Left lung (tissue), 10 donors: ENCODE data around the gene FER. TPM values are rescaled to one million over a fixed set of nuclear protein-coding genes. Genes with fewer than 3 reads are reported as not detected.

Source experiments
- ATAC-seq: fragments of 200-7000 bp; cut with Tn5 transposase; one replicate; pipeline ENCODE4 v1.9.1; 2020; ENCODE audit warnings: moderate library complexity
- DNase-seq, 4 donors: peaks; one replicate each; pipeline ENCODE4 v3.0.0-alpha.2; 2013 to 2020
- H3K27ac ChIP-seq, 2 donors: fragments of 200-600 bp; sonication (generic) in 1 of 2; one replicate each; pipeline versions ENCODE4 v1.5.0 to v1.8.0; 2020 to 2021
- H3K27me3 ChIP-seq, 2 donors: fragments of 200-600 bp; sonication (generic) in 1 of 2; one replicate each; pipeline versions ENCODE4 v1.5.0 to v1.8.0; 2020 to 2021
- H3K36me3 ChIP-seq, 2 donors: fragments of 200-600 bp; sonication (generic) in 1 of 2; one replicate each; pipeline versions ENCODE4 v1.5.0 to v1.8.0; 2020 to 2021
- H3K4me1 ChIP-seq, 2 donors: fragments of 200-600 bp; one replicate each; pipeline ENCODE4 v1.8.0; 2021
- H3K4me3 ChIP-seq, 2 donors: fragments of 200-600 bp; sonication (generic) in 1 of 2; one replicate each; pipeline versions ENCODE4 v1.5.0 to v1.8.0; 2020 to 2021; ENCODE audit warnings: mild to moderate bottlenecking in 1 of 2
- H3K9me3 ChIP-seq, 2 donors: fragments of 200-600 bp; sonication (generic) in 1 of 2; one replicate each; pipeline versions ENCODE4 v1.5.0 to v1.8.0; 2020 to 2021
- CTCF ChIP-seq, 2 donors: fragments of 200-600 bp; sonication (generic) in 1 of 2; IDR thresholded peaks; one replicate each; pipeline versions ENCODE4 v1.5.0 to v1.8.0; 2021; ENCODE audit warnings: antibody characterized with exemption in 2 of 2
- intact Hi-C, 2 donors: fragments of 100-400 bp; cut with DNase I; formaldehyde crosslinking; loops; one replicate each; pipeline versions ENCODE4 v1.11.2 to v1.14.2; 2022
- polyA plus RNA-seq, 6 donors: library from polyadenylated mRNA; unstranded; fragments of 120-200 nt; gene quantifications; one replicate each; pipeline ENCODE4 v1.2.1, GENCODE V29; 2013; ENCODE audit not compliant: insufficient read length in 6 of 6
- total RNA-seq, 2 donors: library from RNA; stranded (reverse); fragmentation: NEBNext Ultra II Directional; extraction: Animal tissue kit (Norgen Biotek cat#: 25700); gene quantifications; one replicate each; pipeline ENCODE4 v1.2.1, GENCODE V29; 2021
- donor health status: DM: no; HTN: yes; CAD: no.
- donor health status: DM: no; HTN: no; CAD: no.

Gene FER
- total and polyA plus RNA-seq, 8 donors = 16.6 to 27.0 (median 19.4) TPM

- peak; percentile 31 for ATAC-seq
- Histone ChIP-seq H3K27ac (no peak overlapping the region), H3K27me3 (no peaks in the 10 kb centered on the region), H3K4me3 (no peak overlapping the region), H3K9me3 (no peaks in the 10 kb centered on the region), H3K36me3 (peaks cover 0 to 9% of the 10 kb centered on the region in 2 donors), H3K4me1 (peaks cover 0 to 6% of the 10 kb centered on the region in 2 donors)
- DNase-seq = no peak
- no peak for TF ChIP-seq CTCF (IDR thresholded peaks at IDR 0.05)
- intact Hi-C loops = no loop called here
These were observed 444.3 kb downstream of the FER start for GRCh38 chr5:109192027-109192426.

GRCh38 chr5:109192555-109193281 is 445.0 kb downstream of the FER start:
- ATAC-seq = no peak
- no peaks in the 10 kb centered on the region for H3K9me3 ChIP-seq
- DNase-seq = no peak
- no peaks in the 10 kb centered on the region for H3K27me3 ChIP-seq
- no peak for TF ChIP-seq CTCF (IDR thresholded peaks at IDR 0.05)
- peaks cover 0 to 6% of the 10 kb centered on the region in 2 donors for H3K4me1 ChIP-seq
- peaks cover 0 to 2% of the 10 kb centered on the region in 2 donors for H3K36me3 ChIP-seq
- intact Hi-C loops = no loop called here
- no peak overlapping the region for H3K4me3 ChIP-seq
- no peak overlapping the region for H3K27ac ChIP-seq

- Histone ChIP-seq H3K9me3 (no peaks in the 10 kb centered on the region), H3K4me1 (peaks cover 0 to 6% of the 10 kb centered on the region in 2 donors), H3K4me3 (no peak overlapping the region), H3K36me3 (no peaks in the 10 kb centered on the region), H3K27ac (no peak overlapping the region), H3K27me3 (no peaks in the 10 kb centered on the region)
- DNase-seq (no peak), ATAC-seq (no peak)
- no peak for TF ChIP-seq CTCF (IDR thresholded peaks at IDR 0.05)
- intact Hi-C loops = no loop called here
These were observed 448.0 kb downstream of the FER start for GRCh38 chr5:109195667-109196066.

DNA sequence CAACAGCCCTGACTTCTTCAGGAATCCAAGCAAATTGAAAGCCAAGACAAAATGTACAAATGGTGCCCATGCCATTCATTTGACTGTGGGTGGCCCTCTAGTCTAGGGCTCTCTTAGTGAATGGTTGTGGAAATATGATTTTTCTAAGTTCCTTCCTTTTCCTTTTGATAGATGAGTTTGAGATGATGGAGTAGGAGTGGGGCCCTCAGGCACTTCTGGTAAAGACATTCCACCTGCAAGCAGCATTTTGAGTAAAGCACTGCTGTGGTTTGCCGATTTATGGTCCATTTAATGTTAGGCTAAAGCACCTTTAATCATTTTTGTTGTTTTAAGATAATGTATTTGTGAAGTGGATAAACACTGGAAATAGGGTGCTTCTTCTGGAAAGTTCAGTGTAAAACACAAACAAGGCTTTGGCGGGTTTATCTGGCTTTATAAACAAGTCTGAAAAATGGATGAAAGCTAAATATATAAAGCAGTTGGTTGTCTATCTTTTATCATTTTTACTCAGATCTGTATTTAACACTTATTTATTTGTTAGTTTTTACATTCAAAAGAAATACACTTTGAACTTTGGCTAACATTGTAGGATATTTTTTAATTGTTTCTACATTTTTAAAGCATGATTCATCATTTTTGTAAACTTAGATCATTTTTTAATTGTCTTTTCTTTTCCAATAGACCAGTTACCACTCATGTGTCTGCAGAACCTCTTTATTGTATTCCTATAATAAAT is 448.6 kb downstream of the FER start:
- H3K36me3 ChIP-seq = no peaks in the 10 kb centered on the region
- no peak for TF ChIP-seq CTCF (IDR thresholded peaks at IDR 0.05)
- H3K4me3 ChIP-seq = no peak overlapping the region
- DNase-seq = no peak
- peak overlapping the region in 1 of 2 donors; percentile 16 for H3K27ac ChIP-seq
- intact Hi-C loops = no loop called here
- peaks cover 0 to 2% of the 10 kb centered on the region in 2 donors for H3K4me1 ChIP-seq
- no peaks in the 10 kb centered on the region for H3K27me3 ChIP-seq
- no peak for ATAC-seq
- H3K9me3 ChIP-seq = no peaks in the 10 kb centered on the region

- DNase-seq (peak in 1 of 4 donors; percentile 18), ATAC-seq (no peak)
- no peaks in the 10 kb centered on the region for H3K9me3 ChIP-seq
- no peaks in the 10 kb centered on the region for H3K27me3 ChIP-seq
- intact Hi-C loops = no loop called here
- H3K4me3 ChIP-seq = no peak overlapping the region
- H3K36me3 ChIP-seq = no peaks in the 10 kb centered on the region
- no peaks in the 10 kb centered on the region for H3K4me1 ChIP-seq
- no peak overlapping the region for H3K27ac ChIP-seq
- TF ChIP-seq CTCF (IDR thresholded peaks at IDR 0.05) = no peak
These were observed 449.1 kb downstream of the FER start for GRCh38 chr5:109196823-109197160.
